HepG2 (cell line): ENCODE results near the gene DDX50. TPM values are rescaled to one million over a fixed set of nuclear protein-coding genes. Genes with fewer than 3 reads are reported as not detected.

ENCODE experiments used
- ATAC-seq: fragments of 200-7000 bp; cut with Tn5 transposase; 3 replicates; pipeline ENCODE4 v1.9.1; 2020; ENCODE audit warnings: mild to moderate bottlenecking, moderate library complexity
- Bru-seq: library from RNA; stranded (reverse); fragments of 400-500 nt; gene quantifications from one replicate; lab custom pipeline; 2021; lab: Mats Ljungman, UMichigan
- BruChase-seq, 2 experiments: library from RNA; stranded (reverse); fragments of 400-500 nt; gene quantifications; one replicate each; lab custom pipeline; 2021; lab: Mats Ljungman, UMichigan
- BruUV-seq: library from RNA; stranded (reverse); fragments of 400-500 nt; replicated peaks from 2 replicates; lab custom pipeline; 2021; lab: Mats Ljungman, UMichigan
- CTCF ChIA-PET: fragments of 300-600 bp; formaldehyde crosslinking; extraction: SDS; loops from one replicate; lab custom pipeline; 2021; ENCODE audit warnings: low total read pairs, inconsistent platforms, low intra/inter-chr PET ratio; lab: Yijun Ruan, JAX
- POLR2A ChIA-PET: fragments of 350-600 bp; sonication (Branson Sonifier 250); formaldehyde crosslinking; loops from one replicate; lab custom pipeline; 2020; ENCODE audit warnings: antibody characterized with exemption, inconsistent platforms; lab: Yijun Ruan, JAX
- DNase-seq: peaks from one replicate; pipeline ENCODE4 v3.0.0-alpha.2; 2015; ENCODE audit warnings: low spot score
- FAIRE-seq: peaks from 3 replicates; lab custom pipeline; 2011; peaks lifted over from hg19 to GRCh38; lab: Jason Lieb, UNC
- H2AFZ ChIP-seq: one replicate; pipeline ENCODE4 v1.6.1; 2011; ENCODE audit warnings: low read length, inconsistent platforms
- H3K27ac ChIP-seq: fragments of 300-600 bp; 3 replicates; pipeline ENCODE4 v1.8.0; 2011; ENCODE audit warnings: mixed run types, mild to moderate bottlenecking, mixed read lengths, low read length, inconsistent platforms; ENCODE audit not compliant: insufficient read depth; ENCODE audit errors: extremely low read length
- H3K27me3 ChIP-seq, 2 experiments: fragments of 200-600 bp in 1 of 2; 2 replicates in 1 of 2; 3 replicates in 1 of 2; pipeline versions ENCODE4 v1.6.0 to v1.8.0; 2011; ENCODE audit warnings: low read length in 2 of 2, mild to moderate bottlenecking in 2 of 2, moderate library complexity in 2 of 2, inconsistent platforms in 1 of 2; ENCODE audit not compliant: insufficient read depth in 2 of 2, control insufficient read depth in 1 of 2
- H3K36me3 ChIP-seq, 2 experiments: fragments of 200-600 bp in 1 of 2; replicated peaks in 1 of 2; 2 replicates in 1 of 2; 3 replicates in 1 of 2; pipeline versions ENCODE4 v1.5.1 to v1.8.0; 2011; ENCODE audit warnings: low read length in 2 of 2, inconsistent platforms in 1 of 2; ENCODE audit not compliant: insufficient read depth in 2 of 2, control insufficient read depth in 1 of 2
- H3K4me1 ChIP-seq: 2 replicates; pipeline ENCODE4 v1.5.1; 2012; ENCODE audit warnings: low read length, inconsistent platforms; ENCODE audit not compliant: insufficient read depth
- H3K4me2 ChIP-seq: 2 replicates; pipeline ENCODE4 v1.6.0; 2011; ENCODE audit warnings: low read depth, low read length, inconsistent platforms
- H3K4me3 ChIP-seq, 3 experiments: fragments of 200-600 bp in 1 of 3; sonication (generic), shearing (Covaris generic) in 1 of 3; replicated peaks in 1 of 3; 2 replicates each; pipeline ENCODE4 v1.5.1; 2011 to 2016; ENCODE audit warnings: low read length in 3 of 3, inconsistent platforms in 2 of 3, low read depth in 2 of 3, mild to moderate bottlenecking in 2 of 3, control low read depth in 1 of 3, mixed read lengths in 1 of 3; ENCODE audit not compliant: insufficient read depth in 1 of 3
- H3K79me2 ChIP-seq: one replicate; pipeline ENCODE4 v1.6.1; 2011; ENCODE audit warnings: low read length, inconsistent platforms; ENCODE audit not compliant: insufficient read depth
- H3K9ac ChIP-seq: 2 replicates; pipeline ENCODE4 v1.6.0; 2011; ENCODE audit warnings: mild to moderate bottlenecking, low read depth, low read length, inconsistent platforms; ENCODE audit not compliant: insufficient read depth
- H3K9me3 ChIP-seq: 2 replicates; pipeline ENCODE4 v1.5.1; 2012; ENCODE audit warnings: mild to moderate bottlenecking, low read length
- H4K20me1 ChIP-seq: 2 replicates; pipeline ENCODE4 v1.6.0; 2011; ENCODE audit warnings: inconsistent platforms, mild to moderate bottlenecking, low read length, moderate library complexity; ENCODE audit not compliant: insufficient read depth
- MAZ ChIP-seq, 2 experiments: sonication (generic) in 1 of 2; formaldehyde crosslinking in 1 of 2; IDR thresholded peaks; 2 replicates each; pipeline versions ENCODE4 v1.5.0 to v1.6.1; 2012 to 2020; ENCODE audit warnings: low read depth in 2 of 2, mild to moderate bottlenecking in 2 of 2, borderline replicate concordance in 1 of 2, improper control_type of control experiment in 1 of 2, low read length in 1 of 2, missing genetic modification reagents in 1 of 2, moderate library complexity in 1 of 2
- MYNN ChIP-seq: sonication (generic); formaldehyde crosslinking; IDR thresholded peaks from 2 replicates; pipeline ENCODE4 v1.4.0; 2020; ENCODE audit warnings: mild to moderate bottlenecking, low read depth, missing genetic modification reagents
- MZF1 ChIP-seq: sonication (generic); formaldehyde crosslinking; IDR thresholded peaks from 2 replicates; pipeline ENCODE4 v1.8.1; 2023; ENCODE audit warnings: mild to moderate bottlenecking, missing genetic modification reagents, borderline replicate concordance
- PAX8 ChIP-seq: sonication (generic); formaldehyde crosslinking; IDR thresholded peaks from 2 replicates; pipeline ENCODE4 v1.8.0; 2022; ENCODE audit warnings: mild to moderate bottlenecking, missing genetic modification reagents, borderline replicate concordance
- TCF7L2 ChIP-seq: IDR thresholded peaks from 2 replicates; pipeline ENCODE4 v1.6.1; 2011; ENCODE audit warnings: mild to moderate bottlenecking, low read depth, low read length, moderate library complexity
- ZFAT ChIP-seq: sonication (generic); formaldehyde crosslinking; conservative IDR thresholded peaks from 2 replicates; pipeline ENCODE4 v1.8.1; 2023; ENCODE audit warnings: missing genetic modification reagents, inconsistent platforms
- ZNF598 ChIP-seq: sonication (generic); formaldehyde crosslinking; IDR thresholded peaks from 2 replicates; pipeline ENCODE4 v1.5.1; 2020; ENCODE audit warnings: mild to moderate bottlenecking, missing genetic modification reagents, borderline replicate concordance
- ZNF768 ChIP-seq: sonication (generic); formaldehyde crosslinking; IDR thresholded peaks from 2 replicates; pipeline ENCODE4 v1.4.0; 2020; ENCODE audit warnings: missing genetic modification reagents
- ZNF773 ChIP-seq: sonication (generic); formaldehyde crosslinking; IDR thresholded peaks from 2 replicates; pipeline ENCODE4 v1.4.0; 2020; ENCODE audit warnings: missing genetic modification reagents, borderline replicate concordance
- WGBS: methylation state at CpG from one replicate; pipeline ENCODE4 v1.1.6; 2017; ENCODE audit warnings: low lambda C conversion rate; 5-methylcytosine and 5-hydroxymethylcytosine counted together
- in situ Hi-C: cut with HindIII; loops from 2 replicates; pipeline ENCODE4 v1.10.0; 2017; ENCODE audit warnings: low pct_unique_long_range_greater_than_20kb; ENCODE audit not compliant: extremely low pct_ligation_motif_present
- intact Hi-C: fragments of 100-400 bp; cut with micrococcal nuclease; formaldehyde crosslinking; loops from one replicate; pipeline ENCODE4 v1.10.0; 2022; ENCODE audit not compliant: unreplicated experiment
- long read RNA-seq, 2 experiments: library from RNA in 1 of 2; library from polyadenylated mRNA in 1 of 2; stranded (forward) in 1 of 2; unstranded in 1 of 2; transcript quantifications; one replicate each; pipeline ENCODE4 v2.0.0, GENCODE V29; 2019 to 2022
- polyA minus RNA-seq, 3 experiments: library from RNA; depleted of rRNA, polyadenylated mRNA; stranded (reverse); fragments of >200 nt; gene quantifications; 2 replicates each; pipeline ENCODE4 v1.2.3, GENCODE V29; 2011; ENCODE audit warnings: low replicate concordance in 1 of 3
- polyA plus RNA-seq, 8 experiments: library from polyadenylated mRNA; depleted of rRNA in 3 of 8; stranded (reverse) in 7 of 8; unstranded in 1 of 8; fragments of >200 nt; fragmentation: Illumina TruSeq in 4 of 8; extraction: Trizol in 4 of 8; gene quantifications; 2 replicates each; pipeline versions ENCODE4 v1.2.1 to v1.2.3, GENCODE V29; 2011 to 2016; ENCODE audit warnings: low read depth in 4 of 8, missing spikeins in 1 of 8, mixed read lengths in 1 of 8; ENCODE audit not compliant: insufficient read depth in 1 of 8
- total RNA-seq, 5 experiments: library from RNA; depleted of rRNA; stranded (reverse); fragments of >200 nt; fragmentation: Illumina TruSeq; extraction: Trizol; gene quantifications; 2 replicates each; pipeline ENCODE4 v1.2.3, GENCODE V29; 2016; ENCODE audit warnings: low read depth in 1 of 5
- TF ChIP-seq, protein P1 (sequence below): sonication (generic); formaldehyde crosslinking; IDR thresholded peaks from 2 replicates; pipeline ENCODE4 v1.4.0; 2020; ENCODE audit warnings: low read depth, mild to moderate bottlenecking, missing genetic modification reagents

Gene DDX50, protein sequence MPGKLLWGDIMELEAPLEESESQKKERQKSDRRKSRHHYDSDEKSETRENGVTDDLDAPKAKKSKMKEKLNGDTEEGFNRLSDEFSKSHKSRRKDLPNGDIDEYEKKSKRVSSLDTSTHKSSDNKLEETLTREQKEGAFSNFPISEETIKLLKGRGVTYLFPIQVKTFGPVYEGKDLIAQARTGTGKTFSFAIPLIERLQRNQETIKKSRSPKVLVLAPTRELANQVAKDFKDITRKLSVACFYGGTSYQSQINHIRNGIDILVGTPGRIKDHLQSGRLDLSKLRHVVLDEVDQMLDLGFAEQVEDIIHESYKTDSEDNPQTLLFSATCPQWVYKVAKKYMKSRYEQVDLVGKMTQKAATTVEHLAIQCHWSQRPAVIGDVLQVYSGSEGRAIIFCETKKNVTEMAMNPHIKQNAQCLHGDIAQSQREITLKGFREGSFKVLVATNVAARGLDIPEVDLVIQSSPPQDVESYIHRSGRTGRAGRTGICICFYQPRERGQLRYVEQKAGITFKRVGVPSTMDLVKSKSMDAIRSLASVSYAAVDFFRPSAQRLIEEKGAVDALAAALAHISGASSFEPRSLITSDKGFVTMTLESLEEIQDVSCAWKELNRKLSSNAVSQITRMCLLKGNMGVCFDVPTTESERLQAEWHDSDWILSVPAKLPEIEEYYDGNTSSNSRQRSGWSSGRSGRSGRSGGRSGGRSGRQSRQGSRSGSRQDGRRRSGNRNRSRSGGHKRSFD
- total RNA-seq (2016; rRNA removed; fragmentation: Illumina TruSeq; extraction: Trizol) (38.2 and 56.3 TPM in 2 replicates), polyA plus RNA-seq (2011; rRNA removed) (15.6 and 19.0 TPM in 2 replicates), polyA minus RNA-seq (2011; rRNA and poly(A)+ RNA removed; ENCODE audit: low replicate concordance) (10.3 and 11.2 TPM in 2 replicates), Bru-seq, nascent RNA (percentile 67 among the genes with signal in this experiment), BruChase-seq, experiment 1, labeled RNA remaining after a 6-hour chase (percentile 69 among the genes with signal in this experiment), BruChase-seq, experiment 2, labeled RNA remaining after a 2-hour chase (percentile 67 among the genes with signal in this experiment)
- total RNA-seq (2016; cell fraction: cytosol; rRNA removed; fragmentation: Illumina TruSeq; extraction: Trizol; ENCODE audit: low read depth): 16.6 and 20.4 TPM in 2 replicates
- total RNA-seq (2016; cell fraction: insoluble cytoplasmic fraction; rRNA removed; fragmentation: Illumina TruSeq; extraction: Trizol): 37.0 and 56.8 TPM in 2 replicates
- total RNA-seq (2016; cell fraction: membrane; rRNA removed; fragmentation: Illumina TruSeq; extraction: Trizol): 24.5 and 27.0 TPM in 2 replicates
- 22.3 and 24.6 TPM in 2 replicates for total RNA-seq (2016; cell fraction: nucleus; rRNA removed; fragmentation: Illumina TruSeq; extraction: Trizol)
- polyA plus RNA-seq (2011; cell fraction: cytosol; rRNA removed): 12.3 and 16.8 TPM in 2 replicates
- 4.8 and 6.0 TPM in 2 replicates for polyA plus RNA-seq (2011; cell fraction: nucleus; rRNA removed)
- 20.8 and 24.9 TPM in 2 replicates for polyA plus RNA-seq (2012)
- 6.2 and 7.1 TPM in 2 replicates for polyA plus RNA-seq (2016; cell fraction: cytosol; fragmentation: Illumina TruSeq; extraction: Trizol; ENCODE audit: low read depth)
- 36.2 and 40.9 TPM in 2 replicates for polyA plus RNA-seq (2016; cell fraction: insoluble cytoplasmic fraction; fragmentation: Illumina TruSeq; extraction: Trizol; ENCODE audit: low read depth)
- 11.5 and 13.8 TPM in 2 replicates for polyA plus RNA-seq (2016; cell fraction: membrane; fragmentation: Illumina TruSeq; extraction: Trizol; ENCODE audit: low read depth)
- polyA plus RNA-seq (2016; cell fraction: nucleus; fragmentation: Illumina TruSeq; extraction: Trizol; ENCODE audit: insufficient read depth, low read depth): 18.0 and 19.8 TPM in 2 replicates
- polyA minus RNA-seq (2011; cell fraction: cytosol; rRNA and poly(A)+ RNA removed): 14.9 and 18.9 TPM in 2 replicates
- 13.7 and 14.5 TPM in 2 replicates for polyA minus RNA-seq (2011; cell fraction: nucleus; rRNA and poly(A)+ RNA removed)
- long read RNA-seq, experiment 1, transcript DDX50-201 (15 exons, 2,538 nt): major isoform, 12 of 28 reads
- long read RNA-seq, experiment 1, partial matches to known transcripts: 5 of 28 reads
- long read RNA-seq, experiment 1, other reads (novel, unspliced or antisense): 11 of 28 reads
- long read RNA-seq, experiment 2, transcript DDX50-201 (15 exons, 2,538 nt): major isoform, 12 of 30 reads
- long read RNA-seq, experiment 2, partial matches to known transcripts: 7 of 30 reads
- long read RNA-seq, experiment 2, other reads (novel, unspliced or antisense): 11 of 30 reads

DNA sequence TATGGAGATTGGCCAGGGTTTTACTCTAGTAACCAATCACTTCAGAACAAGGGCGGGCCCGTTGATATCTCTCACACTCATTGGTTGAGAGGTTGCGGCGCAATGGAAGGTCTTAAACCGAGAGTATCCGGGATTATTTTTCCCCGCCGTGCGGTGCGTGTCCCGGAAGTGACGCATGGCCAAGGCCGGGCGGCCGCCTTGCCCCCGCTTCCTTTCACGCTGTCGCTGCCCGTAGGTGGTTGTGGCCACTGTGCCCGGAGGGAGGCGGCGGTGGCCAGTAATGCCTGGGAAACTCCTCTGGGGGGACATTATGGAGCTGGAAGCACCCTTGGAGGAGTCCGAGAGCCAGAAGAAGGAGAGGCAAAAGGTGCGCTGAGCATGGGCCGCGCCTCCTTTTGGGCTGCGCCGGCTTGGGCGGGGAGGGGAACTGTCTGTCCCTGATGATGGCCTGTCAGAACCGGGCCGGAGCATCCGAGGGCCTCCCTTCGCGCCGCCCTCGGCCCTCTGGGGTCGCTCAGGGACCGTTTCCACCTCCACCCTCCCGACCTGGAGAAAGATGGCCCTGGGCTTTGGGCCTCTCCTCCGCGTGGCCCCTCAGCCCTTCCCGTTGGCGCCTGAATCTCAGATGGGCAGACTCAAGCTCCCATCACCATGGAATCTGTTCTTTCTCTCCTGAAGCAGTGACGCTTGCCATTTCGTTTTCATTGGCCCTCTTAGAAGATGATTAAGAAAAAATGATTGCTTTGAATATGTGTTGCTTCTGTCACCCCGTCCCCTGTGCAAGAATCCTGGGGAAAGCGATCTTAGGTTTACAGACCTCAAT lies at the start of gene DDX50:
Gene DDX50 (plus strand): TSS at position 211 of the 823 bp plus-strand sequence. CDS start 70 bp downstream, at position 281.
- Histone ChIP-seq H3K4me3 (peak within 1 kb of the TSS; percentile 86 to 89 (median 87)), H4K20me1 (no peaks in the 10 kb centered on the region), H3K9me3 (no peaks in the 10 kb centered on the region), H3K79me2 (peaks cover 16% of the 10 kb centered on the region), H3K27ac (peak within 1 kb of the TSS; percentile 93), H3K4me1 (peaks cover 46% of the 10 kb centered on the region), H3K4me2 (peak within 1 kb of the TSS; percentile 74), H3K36me3 (no peaks in the 10 kb centered on the region), H3K27me3 (no peaks in the 10 kb centered on the region; a peak in 1 of 5 replicates), H3K9ac (peak within 1 kb of the TSS; percentile 88), H2AFZ (peak within 1 kb of the TSS; percentile 52)
- ChIA-PET CTCF (no interaction called here), POLR2A (interaction anchor here (0.6 to 3.1 kb wide), 15 partner anchors 11 to 333 kb away, joined by 3 to 31 read pairs (median 6); partner anchors contain the start of genes CCAR1, DDX21 and STOX1)
- peak; percentile 96 for ATAC-seq
- BruUV-seq: TSS peak; percentile 77
- intact Hi-C loops: loop anchor here (1.0 kb wide), 1 partner anchor 54 kb away; no protein-coding TSS in a partner anchor
- peak; percentile 100 for FAIRE-seq
- in situ Hi-C loops: loop anchor here (5.0 kb wide), 1 partner anchor 109 kb away; no protein-coding TSS in a partner anchor
- peak; percentile 99 for DNase-seq
- WGBS: 2% methylated on average over 30 of the region's 47 CpGs
- TF ChIP-seq TCF7L2 (no peak), MAZ (IDR thresholded peaks at IDR 0.05; ENCODE audit: borderline replicate concordance, low read depth, low read length) (no peak), MAZ (CRISPR knock-in tag; IDR thresholded peaks at IDR 0.05; ENCODE audit: low read depth) (peak; percentile 80), ZNF768 (CRISPR knock-in tag) (peak; percentile 41; the same call in 1 of the 2 replicates), PAX8 (CRISPR knock-in tag) (peak; percentile 90; the same call in 1 of the 2 replicates), ZNF598 (CRISPR knock-in tag) (no peak), ZFAT (peak; percentile 68; the same call in 1 of the 2 replicates), ZNF773 (CRISPR knock-in tag) (0 out of 2 replicates have a peak, but pooled peaks have one; percentile 21), MZF1 (CRISPR knock-in tag) (0 out of 2 replicates have a peak, but pooled peaks have one; percentile 52), MYNN (CRISPR knock-in tag) (no peak)
- TF ChIP-seq, protein P1, sequence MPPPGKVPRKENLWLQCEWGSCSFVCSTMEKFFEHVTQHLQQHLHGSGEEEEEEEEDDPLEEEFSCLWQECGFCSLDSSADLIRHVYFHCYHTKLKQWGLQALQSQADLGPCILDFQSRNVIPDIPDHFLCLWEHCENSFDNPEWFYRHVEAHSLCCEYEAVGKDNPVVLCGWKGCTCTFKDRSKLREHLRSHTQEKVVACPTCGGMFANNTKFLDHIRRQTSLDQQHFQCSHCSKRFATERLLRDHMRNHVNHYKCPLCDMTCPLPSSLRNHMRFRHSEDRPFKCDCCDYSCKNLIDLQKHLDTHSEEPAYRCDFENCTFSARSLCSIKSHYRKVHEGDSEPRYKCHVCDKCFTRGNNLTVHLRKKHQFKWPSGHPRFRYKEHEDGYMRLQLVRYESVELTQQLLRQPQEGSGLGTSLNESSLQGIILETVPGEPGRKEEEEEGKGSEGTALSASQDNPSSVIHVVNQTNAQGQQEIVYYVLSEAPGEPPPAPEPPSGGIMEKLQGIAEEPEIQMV (CRISPR knock-in tag): no peak
